Measurements from ENCODE around the gene OXCT1.
A peak's percentile ranks its signal among the peaks of the same experiment; 100 is the strongest.

Gene OXCT1

DNA sequence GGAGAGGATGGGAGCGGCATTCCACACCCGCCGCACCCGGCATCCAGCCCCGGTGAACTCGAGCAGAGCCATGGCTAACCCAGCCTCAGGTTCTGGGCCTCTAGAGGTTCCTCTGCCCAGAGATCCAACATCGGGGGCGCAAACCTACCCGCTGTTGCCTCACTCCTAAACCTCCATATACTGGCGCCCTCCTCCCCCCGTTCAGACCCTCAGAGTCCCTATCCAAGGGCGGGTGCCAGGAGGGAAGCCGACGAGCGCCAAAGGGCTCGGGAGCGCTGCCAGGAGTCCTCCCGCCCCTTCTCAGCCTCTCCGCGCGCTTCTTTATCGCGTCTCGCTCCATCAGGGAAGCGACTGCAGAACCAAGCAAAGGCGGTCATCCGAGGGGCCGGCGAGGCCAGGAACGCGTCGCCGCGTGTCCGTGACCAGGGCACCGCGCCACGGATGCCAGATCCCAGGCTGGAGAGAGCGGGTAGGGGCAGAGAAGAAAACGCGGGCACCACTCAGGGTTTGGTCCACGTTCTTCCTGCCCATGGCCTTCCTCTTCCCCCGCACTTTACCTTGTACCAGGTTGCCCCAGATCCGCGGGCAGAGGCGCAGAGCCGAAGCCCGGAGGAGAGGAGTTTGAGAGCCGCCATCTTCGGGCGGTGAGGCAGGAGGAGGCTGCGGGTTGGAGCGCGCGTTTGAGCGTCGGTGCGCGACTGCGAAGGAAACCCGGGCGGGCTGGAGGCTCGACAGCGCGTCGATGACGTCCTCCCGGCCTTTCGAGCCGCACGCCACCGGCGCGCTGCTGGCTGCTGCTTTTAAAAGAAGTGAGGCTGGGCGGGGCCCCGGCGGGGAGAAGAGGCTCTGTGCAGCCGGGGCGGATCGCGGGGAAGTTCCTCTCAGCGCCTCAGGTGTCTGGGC lies at the start of gene OXCT1:
Gene OXCT1 (minus strand): TSS at position 702 of the 903 bp plus-strand sequence. CDS start 67 bp downstream, at position 635.
- peak; percentile 94 for DNase-seq

GRCh38 chr5:41918105-41918504 lies 47.9 kb upstream of the OXCT1 start:
- no peak for DNase-seq

- DNase-seq: no peak
Observed at GRCh38 chr5:41908374-41909079, 38.3 kb upstream of the OXCT1 start.

DNA sequence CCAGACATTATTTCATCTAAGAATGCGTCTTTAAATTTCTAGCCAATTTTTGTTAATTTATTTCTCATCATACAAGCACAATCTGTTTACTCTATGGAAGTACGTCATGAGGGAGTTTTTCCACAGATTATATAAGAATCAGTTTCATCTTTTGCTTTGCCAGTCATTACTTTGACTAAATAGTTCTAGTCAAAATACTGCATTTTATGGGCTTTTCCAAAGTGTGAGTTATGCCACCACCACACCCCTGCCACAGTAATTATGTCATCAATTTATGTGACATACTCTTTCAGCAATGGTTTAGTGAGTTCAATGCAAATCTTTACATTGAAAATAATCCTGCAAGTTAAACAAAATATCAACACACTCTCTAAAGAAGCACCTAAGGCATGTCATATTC lies 35.9 kb upstream of the OXCT1 start:
- no peak for DNase-seq

DNA sequence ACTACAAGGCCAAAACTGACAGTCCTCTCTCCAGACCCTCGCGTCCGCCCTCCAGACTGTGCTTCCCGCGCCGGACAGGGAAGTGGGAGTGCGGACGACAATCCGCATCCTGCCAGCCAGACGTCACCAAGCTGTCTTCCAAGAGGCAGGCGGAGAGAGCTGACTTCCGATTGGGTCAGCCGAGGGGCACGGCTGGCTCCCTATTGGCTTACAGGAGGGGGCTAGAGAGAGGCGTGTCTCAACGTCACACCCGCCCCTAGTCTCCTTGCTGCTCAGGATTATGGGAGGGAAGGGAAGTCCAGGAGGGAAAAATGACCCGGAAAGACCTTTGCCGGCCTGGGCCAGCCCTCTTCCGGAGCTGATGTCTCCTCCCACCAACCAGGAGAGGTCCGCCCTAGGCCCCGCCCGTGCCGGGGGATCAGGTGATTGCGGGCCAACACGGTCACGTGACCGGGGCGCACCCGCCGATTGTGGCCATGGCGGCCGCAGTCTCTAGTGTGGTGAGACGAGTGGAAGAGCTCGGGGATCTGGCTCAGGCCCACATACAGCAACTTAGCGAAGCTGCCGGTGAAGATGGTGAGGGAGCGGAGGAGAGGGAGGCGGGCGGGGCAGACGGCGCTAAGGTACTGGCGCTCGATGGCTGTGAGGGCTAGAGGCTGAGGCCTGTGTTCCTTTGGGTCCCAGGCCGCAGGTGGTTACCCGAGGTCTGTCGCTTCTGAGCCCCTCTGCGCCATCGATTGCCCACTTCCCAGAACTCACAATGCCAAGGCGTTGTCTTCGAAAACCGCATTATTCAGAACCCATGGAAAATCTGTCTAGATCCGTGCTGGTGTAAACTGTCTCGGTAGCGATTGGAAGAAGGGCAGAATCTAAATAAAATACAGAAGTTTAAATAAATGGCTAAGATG lies 33.9 kb upstream of the OXCT1 start, which contains the start of gene RIMOC1:
Gene RIMOC1 (plus strand): TSS at position 453 of the 908 bp plus-strand sequence. CDS start 24 bp downstream, at position 477.
- peak; percentile 99 for DNase-seq

GRCh38 chr5:41903382-41903891 lies 33.2 kb upstream of the OXCT1 start:
- DNase-seq: no peak

GRCh38 chr5:41896230-41896629 lies 26.0 kb upstream of the OXCT1 start:
- no peak for DNase-seq

GRCh38 chr5:41893074-41893851 lies 23.0 kb upstream of the OXCT1 start:
- DNase-seq: no peak

- DNase-seq: no peak
Observed at GRCh38 chr5:41892031-41892430, 21.8 kb upstream of the OXCT1 start.

DNA sequence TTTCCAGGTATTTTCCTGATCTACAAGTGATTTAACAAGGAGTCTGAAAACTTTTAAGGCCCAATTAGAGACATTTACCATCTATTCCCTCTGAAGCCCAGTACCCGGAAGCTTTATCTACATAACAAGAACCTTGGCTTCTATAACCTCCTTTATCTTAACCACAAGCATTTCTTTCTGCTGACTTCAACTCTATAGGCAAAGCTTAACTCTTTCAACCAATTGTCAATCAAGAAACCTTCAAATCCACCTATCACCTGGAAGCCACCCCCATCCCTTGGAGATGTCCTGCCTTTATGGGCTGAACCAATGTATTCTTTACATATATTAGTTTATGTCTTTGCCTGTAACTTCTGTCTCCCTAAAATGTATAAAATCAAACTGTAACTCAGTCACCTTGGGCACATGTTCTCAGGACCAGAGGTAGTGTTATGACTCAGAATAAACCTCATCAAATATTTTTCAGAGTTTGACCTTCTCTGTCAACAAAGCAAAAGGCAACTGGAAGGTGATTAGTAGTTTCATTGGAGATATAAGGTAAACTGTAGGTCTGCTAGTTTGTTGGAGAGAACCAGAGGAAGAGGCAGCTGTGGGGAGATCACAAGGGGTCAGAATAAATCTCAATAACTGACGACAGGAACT lies 21.0 kb upstream of the OXCT1 start:
- DNase-seq: no peak

GRCh38 chr5:41885286-41885685 lies 15.1 kb upstream of the OXCT1 start:
- no peak for DNase-seq

- no peak for DNase-seq
Observed at GRCh38 chr5:41883936-41884335, 13.7 kb upstream of the OXCT1 start.

GRCh38 chr5:41883243-41883642 lies 13.0 kb upstream of the OXCT1 start:
- DNase-seq: no peak

- DNase-seq: no peak
Observed at GRCh38 chr5:41882765-41883164, 12.5 kb upstream of the OXCT1 start.

DNA sequence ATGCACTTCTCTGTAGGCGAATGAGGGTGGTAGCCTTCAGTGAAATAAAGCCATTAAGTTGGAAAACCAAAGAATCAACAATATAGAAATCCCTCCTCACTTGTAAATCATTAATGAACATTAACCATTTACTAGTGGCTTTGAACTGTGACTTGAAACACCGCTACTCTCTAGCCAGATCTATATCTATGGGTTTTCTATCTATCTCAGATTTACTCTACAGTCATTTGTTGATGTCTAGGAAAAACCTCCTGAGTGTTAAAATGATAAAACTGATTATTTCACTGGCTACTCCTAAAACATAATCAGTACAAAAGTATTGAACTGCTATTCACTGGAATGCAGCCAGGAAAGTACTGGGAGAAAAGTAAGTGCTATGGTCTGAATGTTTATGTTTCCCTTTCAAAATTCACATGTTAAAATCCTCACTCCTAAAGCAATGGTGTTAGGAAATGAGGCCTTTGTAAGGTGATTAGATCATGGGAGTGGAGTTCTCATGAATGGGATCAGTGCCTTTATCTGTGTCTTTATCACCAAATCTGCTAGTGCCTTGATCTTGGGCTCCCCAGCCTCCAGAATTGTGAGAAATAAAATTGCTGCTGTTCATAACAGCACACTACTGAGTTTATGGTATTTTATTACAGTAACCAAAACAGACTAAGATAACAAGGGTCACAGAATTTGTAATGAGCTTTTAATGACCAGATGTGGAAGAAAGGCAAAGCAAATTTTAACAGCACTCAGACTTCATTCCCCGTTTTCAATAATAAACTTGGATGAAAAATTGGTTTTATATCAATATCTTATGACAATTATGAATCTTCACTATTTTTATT lies 8.6 kb upstream of the OXCT1 start:
- DNase-seq: no peak

DNA sequence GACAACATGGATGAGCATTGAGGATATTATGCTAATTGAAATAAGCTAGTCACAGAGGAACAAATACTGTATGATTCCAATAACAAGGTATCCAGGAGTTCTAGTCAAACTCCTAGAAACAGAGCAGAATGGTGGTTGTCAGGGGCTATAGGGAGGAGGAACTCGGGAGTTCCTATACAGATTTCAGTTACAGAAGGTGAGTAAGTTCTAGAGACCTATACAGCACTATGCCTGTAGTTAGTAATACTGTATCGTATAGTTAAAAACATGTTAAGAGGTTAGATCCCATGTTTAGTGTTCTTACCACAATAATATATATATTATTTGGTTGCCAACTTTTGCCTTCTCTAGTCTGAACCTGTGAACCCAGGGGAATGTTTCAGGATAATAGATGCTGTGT lies 7.9 kb upstream of the OXCT1 start:
- DNase-seq: no peak

DNA sequence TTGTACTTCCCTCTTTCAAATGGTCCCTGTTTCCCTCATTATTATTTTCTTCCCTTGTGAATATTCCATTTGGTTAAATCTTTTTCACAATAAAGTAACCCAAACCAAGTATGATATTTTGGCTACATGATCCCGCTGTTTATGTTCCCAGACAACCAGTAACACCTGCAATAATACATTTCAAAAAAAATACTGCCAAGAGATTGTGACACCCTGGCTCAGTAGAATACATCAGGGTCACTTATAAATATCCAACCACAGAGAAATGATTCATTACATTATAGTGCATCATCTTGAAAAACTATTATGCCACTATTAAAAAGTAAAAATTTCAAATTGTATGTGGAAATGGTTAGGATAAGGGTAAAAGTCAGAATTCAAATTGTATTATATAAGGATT lies 7.2 kb upstream of the OXCT1 start:
- DNase-seq: no peak

DNA sequence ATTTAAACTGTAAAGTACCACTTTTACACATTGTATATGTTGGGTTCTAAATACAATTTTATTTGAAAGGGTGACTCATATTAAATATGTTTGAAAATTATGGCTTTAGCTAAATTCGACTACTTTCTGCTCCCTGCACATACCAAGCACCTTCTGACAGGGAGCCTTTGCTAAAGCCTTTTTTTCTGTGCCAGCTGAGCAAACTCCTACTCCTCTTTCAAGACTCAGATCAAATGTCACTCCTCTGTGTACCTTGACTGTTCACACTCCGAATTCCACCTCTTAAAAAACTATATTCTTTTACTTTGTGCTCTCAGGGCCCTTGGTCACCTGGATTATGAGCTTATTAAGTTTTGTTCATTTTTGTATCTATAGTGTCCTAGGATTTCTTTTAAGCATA lies 6.5 kb upstream of the OXCT1 start:
- no peak for DNase-seq

GRCh38 chr5:41875121-41875520 lies 4.9 kb upstream of the OXCT1 start:
- DNase-seq: no peak

GRCh38 chr5:41874512-41875060 lies 4.4 kb upstream of the OXCT1 start:
- no peak for DNase-seq
